Measurements from ENCODE around the gene C16orf89. TPM values are rescaled to one million over a fixed set of nuclear protein-coding genes. Genes with fewer than 3 reads are reported as not detected.

C16orf89 gene
- total RNA-seq, 2 donors from 2014 or later, result 2.6 to 17.1 TPM

DNA sequence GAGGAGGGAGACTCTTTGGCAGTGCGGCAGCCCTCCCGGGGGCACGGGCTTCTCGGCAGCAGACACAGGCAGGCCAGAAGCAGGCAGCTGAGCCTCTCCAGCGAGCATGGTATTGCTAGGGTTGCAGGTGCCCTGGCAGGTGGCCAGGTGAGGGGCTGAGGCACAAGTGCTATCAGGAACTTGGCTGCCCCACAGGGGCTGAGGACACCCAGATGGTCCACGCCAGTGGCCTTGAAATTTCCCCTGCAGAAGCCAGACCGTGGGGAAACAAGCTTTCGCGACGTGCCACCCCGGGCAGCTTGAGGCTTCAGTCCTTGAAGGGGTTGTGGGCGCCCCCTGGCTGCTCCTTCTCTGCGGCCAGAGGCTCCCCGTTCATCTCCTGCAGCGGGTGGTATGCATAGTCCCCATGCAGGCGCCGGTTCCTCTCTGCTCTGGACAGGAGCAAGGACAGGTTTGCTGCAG lies 40.6 kb downstream of the C16orf89 start:
- no peaks in the 10 kb centered on the region for H3K27me3 ChIP-seq
- H3K27ac ChIP-seq, result no peak overlapping the region
- no peak overlapping the region for H3K4me3 ChIP-seq
- no peak for TF ChIP-seq POLR2A (IDR thresholded peaks at IDR 0.05)
- peak in 1 of 7 experiments; percentile 19 for TF ChIP-seq CTCF (IDR thresholded peaks at IDR 0.05)
- intact Hi-C loops (cut with DNase I), result no loop called here
- H3K4me1 ChIP-seq, result peaks cover 12% of the 10 kb centered on the region
- no peak for ATAC-seq
- WGBS, 2 donors, result 36 to 42% methylated on average over 4 to 16 of the region's 17 CpGs
- peaks cover 0 to 2% of the 10 kb centered on the region in 2 donors for H3K36me3 ChIP-seq (replicated peaks in 1 of 2; ENCODE audit: insufficient read depth in 1 of 2, low read depth in 2 of 2)
- H3K9me3 ChIP-seq, result no peaks in the 10 kb centered on the region
- DNase-seq, result peak in 2 of 4 donors; percentile 35 to 51

GRCh38 chr16:5024632-5025031 lies 41.1 kb downstream of the C16orf89 start:
- H3K4me3 ChIP-seq, result no peak overlapping the region
- TF ChIP-seq CTCF (IDR thresholded peaks at IDR 0.05) (peak in 6 of 7 experiments; percentile 17 to 64 (median 52)), POLR2A (IDR thresholded peaks at IDR 0.05) (no peak)
- peak; percentile 50 to 74 (median 68) for DNase-seq
- no peaks in the 10 kb centered on the region for H3K9me3 ChIP-seq
- H3K4me1 ChIP-seq, result peaks cover 12% of the 10 kb centered on the region
- peak; percentile 86 for ATAC-seq
- intact Hi-C loops (cut with DNase I), result no loop called here
- 6 to 26% methylated on average over 2 to 4 of the region's 4 CpGs for WGBS, 2 donors
- no peaks in the 10 kb centered on the region for H3K27me3 ChIP-seq
- H3K36me3 ChIP-seq (replicated peaks in 1 of 2; ENCODE audit: insufficient read depth in 1 of 2, low read depth in 2 of 2), result no peaks in the 10 kb centered on the region
- no peak overlapping the region for H3K27ac ChIP-seq

GRCh38 chr16:5022521-5022920 lies 43.2 kb downstream of the C16orf89 start:
- ATAC-seq (no peak), DNase-seq (peak in 1 of 4 donors; percentile 28)
- Histone ChIP-seq H3K4me1 (peaks cover 12% of the 10 kb centered on the region), H3K36me3 (replicated peaks in 1 of 2; ENCODE audit: insufficient read depth in 1 of 2, low read depth in 2 of 2) (no peaks in the 10 kb centered on the region), H3K4me3 (no peak overlapping the region), H3K27ac (no peak overlapping the region), H3K27me3 (no peaks in the 10 kb centered on the region), H3K9me3 (no peaks in the 10 kb centered on the region)
- intact Hi-C loops (cut with DNase I), result no loop called here
- WGBS, 2 donors, result 29 to 70% methylated on average over 1 to 6 of the region's 6 CpGs
- TF ChIP-seq POLR2A (IDR thresholded peaks at IDR 0.05), result no peak
- no peak for TF ChIP-seq CTCF (IDR thresholded peaks at IDR 0.05)

DNA sequence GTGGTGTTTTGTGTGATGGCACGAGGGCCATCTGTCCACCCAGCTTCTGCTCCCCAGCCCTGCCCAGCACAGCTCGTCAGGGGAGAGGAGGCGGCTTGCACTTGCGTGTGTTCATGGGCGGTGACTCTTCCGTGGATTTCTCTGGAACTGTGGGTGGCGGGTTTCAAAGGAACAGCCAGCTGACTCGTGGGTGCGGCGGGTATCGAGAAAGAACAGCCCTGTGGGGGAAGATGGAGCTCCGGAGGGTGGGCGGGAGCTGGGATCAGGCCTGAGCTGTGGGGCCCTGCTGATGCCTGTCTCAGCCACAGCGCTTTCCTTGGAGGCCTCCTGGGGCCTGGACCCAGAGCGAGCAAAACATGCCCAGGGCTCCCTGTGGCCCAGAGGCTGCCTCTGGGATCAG lies 45.2 kb downstream of the C16orf89 start:
- Histone ChIP-seq H3K4me1 (peaks cover 12% of the 10 kb centered on the region), H3K27ac (no peak overlapping the region), H3K9me3 (no peaks in the 10 kb centered on the region), H3K36me3 (replicated peaks in 1 of 2; ENCODE audit: insufficient read depth in 1 of 2, low read depth in 2 of 2) (no peaks in the 10 kb centered on the region), H3K27me3 (no peaks in the 10 kb centered on the region), H3K4me3 (no peak overlapping the region)
- 39 to 55% methylated on average over 10 to 13 of the region's 15 CpGs for WGBS, 2 donors
- no peak for DNase-seq
- no peak for ATAC-seq
- TF ChIP-seq CTCF (IDR thresholded peaks at IDR 0.05), result no peak
- TF ChIP-seq POLR2A (IDR thresholded peaks at IDR 0.05), result no peak
- intact Hi-C loops (cut with DNase I), result no loop called here

DNA sequence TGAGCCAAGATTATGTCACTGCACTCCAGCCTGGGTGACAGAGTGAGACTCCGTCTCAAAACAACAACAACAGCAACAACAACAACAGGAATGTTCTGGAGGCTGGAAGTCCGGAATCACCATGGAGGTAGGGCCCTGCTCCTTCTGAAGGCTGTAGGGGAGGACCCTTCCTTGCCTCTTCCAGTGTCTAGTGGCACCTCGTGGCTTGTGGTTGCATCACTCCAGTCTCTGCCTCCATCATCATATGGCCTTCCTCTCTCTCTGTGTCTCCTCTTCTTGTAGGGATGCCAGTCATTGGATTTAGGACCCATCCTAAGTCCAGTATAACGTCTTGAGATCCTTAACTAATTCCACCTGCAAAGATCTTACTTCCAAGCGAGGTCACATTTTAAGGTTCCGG lies 46.0 kb downstream of the C16orf89 start:
- TF ChIP-seq CTCF (IDR thresholded peaks at IDR 0.05), result no peak
- no peak for TF ChIP-seq POLR2A (IDR thresholded peaks at IDR 0.05)
- Histone ChIP-seq H3K36me3 (replicated peaks in 1 of 2; ENCODE audit: insufficient read depth in 1 of 2, low read depth in 2 of 2) (no peaks in the 10 kb centered on the region), H3K27me3 (no peaks in the 10 kb centered on the region), H3K9me3 (no peaks in the 10 kb centered on the region), H3K4me3 (no peak overlapping the region), H3K27ac (no peak overlapping the region), H3K4me1 (peaks cover 7% of the 10 kb centered on the region)
- ATAC-seq (no peak), DNase-seq (no peak)
- 61 to 63% methylated on average over 6 of the region's 6 CpGs for WGBS, 2 donors
- intact Hi-C loops (cut with DNase I), result no loop called here

All from body of pancreas (tissue), 4 donors.